Jurkat, Clone E6-1 (cell line): Measurements from ENCODE around the gene SCOC.

ENCODE experiments used
- DNase-seq: peaks from one replicate; pipeline ENCODE4 v3.0.0-alpha.2; 2011; ENCODE audit warnings: low read depth, low spot score
- H3K4me3 ChIP-seq: 2 replicates; pipeline ENCODE4 v1.5.1; 2011; ENCODE audit warnings: mild to moderate bottlenecking, low read length, control low read depth, moderate library complexity

SCOC gene

GRCh38 chr4:140427919-140428471 is 54.5 kb downstream of the SCOC start:
- H3K4me3 ChIP-seq: peak overlapping the region; percentile 81
- DNase-seq: no peak
